Liver (tissue), 9 donors: Measurements from ENCODE around the gene KRTAP17-1. TPM values are rescaled to one million over a fixed set of nuclear protein-coding genes. Genes with fewer than 3 reads are reported as not detected.

ENCODE experiments used
- DNase-seq: peaks from one replicate; pipeline ENCODE4 v3.0.0-alpha.2; 2017; ENCODE audit warnings: low spot score
- H3K27ac ChIP-seq, 2 donors: one replicate each; pipeline ENCODE4 v1.7.0; 2013; ENCODE audit warnings: inconsistent platforms in 2 of 2, low read length in 2 of 2, control low read depth in 1 of 2, low read depth in 1 of 2, mild to moderate bottlenecking in 1 of 2
- H3K27me3 ChIP-seq, 4 donors: one replicate each; pipeline versions ENCODE4 v1.6.1 to v1.7.0; 2013; ENCODE audit warnings: low read length in 3 of 4, inconsistent platforms in 1 of 4, mild to moderate bottlenecking in 1 of 4, moderate library complexity in 1 of 4; ENCODE audit not compliant: control insufficient read depth in 4 of 4, insufficient read depth in 4 of 4
- H3K36me3 ChIP-seq, 4 donors: one replicate each; pipeline versions ENCODE4 v1.6.1 to v1.7.0; 2013; ENCODE audit warnings: low read length in 3 of 4, mild to moderate bottlenecking in 3 of 4, low read depth in 1 of 4, moderate library complexity in 1 of 4; ENCODE audit not compliant: control insufficient read depth in 4 of 4, insufficient read depth in 3 of 4
- H3K4me1 ChIP-seq, 4 donors: one replicate each; pipeline versions ENCODE4 v1.6.1 to v1.7.0; 2013; ENCODE audit warnings: low read length in 3 of 4, mild to moderate bottlenecking in 3 of 4, moderate library complexity in 1 of 4; ENCODE audit not compliant: control insufficient read depth in 4 of 4, insufficient read depth in 4 of 4
- H3K4me3 ChIP-seq, 3 donors: one replicate each; pipeline versions ENCODE4 v1.6.1 to v1.7.0; 2013; ENCODE audit warnings: low read length in 3 of 3, control low read depth in 1 of 3, low read depth in 1 of 3, mild to moderate bottlenecking in 1 of 3
- H3K9ac ChIP-seq, 2 donors: one replicate each; pipeline ENCODE4 v1.7.0; 2013; ENCODE audit warnings: low read length in 2 of 2, mild to moderate bottlenecking in 2 of 2, moderate library complexity in 2 of 2, control low read depth in 1 of 2, low read depth in 1 of 2
- H3K9me3 ChIP-seq, 4 donors: one replicate each; pipeline versions ENCODE4 v1.6.1 to v1.7.0; 2013; ENCODE audit warnings: low read length in 3 of 4; ENCODE audit not compliant: control insufficient read depth in 4 of 4
- ATF3 ChIP-seq: IDR thresholded peaks from 2 replicates; pipeline ENCODE4 v1.6.1; 2016; ENCODE audit warnings: antibody characterized with exemption
- EGR1 ChIP-seq, 2 donors: IDR thresholded peaks; 2 replicates each; pipeline ENCODE4 v1.6.1; 2016 to 2018; ENCODE audit warnings: antibody characterized with exemption in 2 of 2, low read depth in 2 of 2
- FOXA1 ChIP-seq: IDR thresholded peaks from 2 replicates; pipeline ENCODE4 v1.6.1; 2016; ENCODE audit warnings: antibody characterized with exemption
- FOXA2 ChIP-seq: IDR thresholded peaks from 2 replicates; pipeline ENCODE4 v1.6.1; 2016; ENCODE audit warnings: antibody characterized with exemption
- GABPA ChIP-seq, 2 donors: IDR thresholded peaks in 1 of 2; conservative IDR thresholded peaks in 1 of 2; 2 replicates each; pipeline ENCODE4 v1.6.1; 2016; ENCODE audit warnings: antibody characterized with exemption in 2 of 2, mild to moderate bottlenecking in 1 of 2, moderate library complexity in 1 of 2
- HNF4A ChIP-seq, 2 donors: conservative IDR thresholded peaks; 2 replicates each; pipeline ENCODE4 v1.6.1; 2016; ENCODE audit warnings: antibody characterized with exemption in 2 of 2, mild to moderate bottlenecking in 2 of 2
- HNF4G ChIP-seq: IDR thresholded peaks from 2 replicates; pipeline ENCODE4 v1.6.1; 2016; ENCODE audit warnings: antibody characterized with exemption
- JUND ChIP-seq, 2 donors: IDR thresholded peaks; 2 replicates each; pipeline ENCODE4 v1.6.1; 2016; ENCODE audit warnings: antibody characterized with exemption in 2 of 2
- NR2F2 ChIP-seq: IDR thresholded peaks from 2 replicates; pipeline ENCODE4 v1.6.1; 2016; ENCODE audit warnings: antibody characterized with exemption
- RAD21 ChIP-seq, 2 donors: IDR thresholded peaks; 2 replicates each; pipeline ENCODE4 v1.6.1; 2016; ENCODE audit warnings: antibody characterized with exemption in 2 of 2, mild to moderate bottlenecking in 2 of 2
- REST ChIP-seq: IDR thresholded peaks from 2 replicates; pipeline ENCODE4 v1.6.1; 2016; ENCODE audit warnings: antibody characterized with exemption, mild to moderate bottlenecking
- RXRA ChIP-seq, 2 donors: IDR thresholded peaks; 2 replicates each; pipeline ENCODE4 v1.6.1; 2017 to 2018; ENCODE audit warnings: antibody characterized with exemption in 2 of 2, mild to moderate bottlenecking in 1 of 2
- SP1 ChIP-seq: IDR thresholded peaks from 2 replicates; pipeline ENCODE4 v1.6.1; 2018; ENCODE audit warnings: antibody characterized with exemption, mild to moderate bottlenecking
- TAF1 ChIP-seq: conservative IDR thresholded peaks from 2 replicates; pipeline ENCODE4 v1.6.1; 2016; ENCODE audit warnings: antibody characterized with exemption, mild to moderate bottlenecking
- YY1 ChIP-seq: IDR thresholded peaks from 2 replicates; pipeline ENCODE4 v1.6.1; 2016; ENCODE audit warnings: antibody characterized with exemption, mild to moderate bottlenecking
- WGBS: extraction: QIAGEN DNeasy Blood & Tissue Kit; methylation state at CpG from one replicate; pipeline ENCODE4 v1.1.7; 2013; 5-methylcytosine and 5-hydroxymethylcytosine counted together
- polyA plus RNA-seq, 2 donors: library from polyadenylated mRNA; stranded (reverse) in 1 of 2; unstranded in 1 of 2; fragments of 200-250 nt in 1 of 2; fragments of >200 nt in 1 of 2; fragmentation: Nextera tagmentation in 1 of 2; extraction: Ambion mirVana in 1 of 2; gene quantifications; one replicate each; pipeline versions ENCODE4 v1.2.1 to v1.2.3, GENCODE V29; 2013 to 2015
- total RNA-seq, 2 donors: library from RNA; depleted of rRNA; stranded (reverse); fragments of >200 nt; gene quantifications; one replicate each; pipeline ENCODE4 v1.2.3, GENCODE V29; 2014
- TF ChIP-seq, protein P1 (sequence below): fragments of 150-350 bp; IDR thresholded peaks from 2 replicates; pipeline ENCODE4 v1.5.1; 2017; ENCODE audit warnings: improper control_type of control experiment, low read depth, low read length; ENCODE audit not compliant: missing input control
- TF ChIP-seq, protein P2 (sequence below): IDR thresholded peaks from 2 replicates; pipeline ENCODE4 v1.6.1; 2016; ENCODE audit warnings: antibody characterized with exemption
- donor health status: healthy.
- donor health status: healthy.
- donor health status: healthy.
- donor health status: healthy.
- donor health status: healthy.

KRTAP17-1 gene
- total and polyA plus RNA-seq, 4 donors: not detected

DNA sequence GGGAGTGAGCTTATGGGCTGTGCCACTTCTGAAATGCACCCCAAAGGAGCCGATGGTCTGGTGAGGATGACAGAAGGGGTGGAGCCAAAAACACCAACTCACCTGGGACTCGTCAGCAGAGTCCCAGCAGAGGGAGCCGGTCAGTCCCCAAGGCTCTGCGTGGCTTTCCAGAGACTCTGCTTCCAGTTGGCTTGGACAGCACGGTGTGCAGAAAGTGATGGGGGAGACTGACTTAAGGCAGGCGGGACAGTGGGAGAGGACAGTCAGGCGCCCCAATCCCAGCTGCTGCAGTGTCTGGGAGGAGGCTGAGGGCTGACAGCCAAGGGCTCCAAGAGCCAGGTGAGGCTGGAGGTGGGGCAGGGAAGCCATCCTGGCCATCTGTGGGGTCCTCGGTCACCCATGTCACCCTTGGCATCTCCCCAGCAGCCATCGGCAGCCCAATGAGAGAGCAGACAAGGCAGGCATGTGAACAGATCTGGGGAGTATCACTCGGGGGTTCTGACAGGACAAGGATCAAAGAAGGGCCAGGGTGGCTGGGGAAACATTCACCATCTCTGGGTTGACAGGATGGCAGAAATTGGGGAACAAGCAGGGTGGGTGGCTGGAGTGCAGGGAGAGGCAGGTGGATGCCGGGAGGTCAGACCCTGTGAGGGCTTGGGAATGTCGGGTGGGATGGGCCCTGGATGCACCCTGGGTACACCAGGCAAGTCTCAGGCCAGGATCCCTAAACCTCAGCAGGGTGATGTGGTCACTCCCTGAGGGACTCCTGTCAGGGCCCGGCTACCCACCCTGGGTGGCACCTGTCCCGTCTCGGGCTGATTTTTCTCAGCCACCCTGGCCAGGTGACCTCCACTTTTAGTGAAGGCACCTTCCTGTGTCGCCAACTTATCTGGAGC, 8.9 kb upstream of the KRTAP17-1 start:
- 63% methylated on average over 16 of the region's 16 CpGs for WGBS
- TF ChIP-seq, protein P1, sequence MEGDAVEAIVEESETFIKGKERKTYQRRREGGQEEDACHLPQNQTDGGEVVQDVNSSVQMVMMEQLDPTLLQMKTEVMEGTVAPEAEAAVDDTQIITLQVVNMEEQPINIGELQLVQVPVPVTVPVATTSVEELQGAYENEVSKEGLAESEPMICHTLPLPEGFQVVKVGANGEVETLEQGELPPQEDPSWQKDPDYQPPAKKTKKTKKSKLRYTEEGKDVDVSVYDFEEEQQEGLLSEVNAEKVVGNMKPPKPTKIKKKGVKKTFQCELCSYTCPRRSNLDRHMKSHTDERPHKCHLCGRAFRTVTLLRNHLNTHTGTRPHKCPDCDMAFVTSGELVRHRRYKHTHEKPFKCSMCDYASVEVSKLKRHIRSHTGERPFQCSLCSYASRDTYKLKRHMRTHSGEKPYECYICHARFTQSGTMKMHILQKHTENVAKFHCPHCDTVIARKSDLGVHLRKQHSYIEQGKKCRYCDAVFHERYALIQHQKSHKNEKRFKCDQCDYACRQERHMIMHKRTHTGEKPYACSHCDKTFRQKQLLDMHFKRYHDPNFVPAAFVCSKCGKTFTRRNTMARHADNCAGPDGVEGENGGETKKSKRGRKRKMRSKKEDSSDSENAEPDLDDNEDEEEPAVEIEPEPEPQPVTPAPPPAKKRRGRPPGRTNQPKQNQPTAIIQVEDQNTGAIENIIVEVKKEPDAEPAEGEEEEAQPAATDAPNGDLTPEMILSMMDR: no peak
- TF ChIP-seq REST (no peak), FOXA1 (no peak), NR2F2 (no peak), JUND (IDR thresholded peaks at IDR 0.05) (no peak), HNF4A (conservative IDR thresholded peaks at IDR 0.05) (no peak), TAF1 (no peak), GABPA (IDR thresholded peaks at IDR 0.05 in 1 of 2, conservative IDR thresholded peaks at IDR 0.05 in 1 of 2) (no peak), RAD21 (IDR thresholded peaks at IDR 0.05) (no peak), YY1 (no peak), EGR1 (IDR thresholded peaks at IDR 0.05; ENCODE audit: low read depth in 2 of 2) (no peak), RXRA (IDR thresholded peaks at IDR 0.05) (no peak), SP1 (no peak), HNF4G (no peak), FOXA2 (no peak), ATF3 (no peak)
- TF ChIP-seq, protein P2, sequence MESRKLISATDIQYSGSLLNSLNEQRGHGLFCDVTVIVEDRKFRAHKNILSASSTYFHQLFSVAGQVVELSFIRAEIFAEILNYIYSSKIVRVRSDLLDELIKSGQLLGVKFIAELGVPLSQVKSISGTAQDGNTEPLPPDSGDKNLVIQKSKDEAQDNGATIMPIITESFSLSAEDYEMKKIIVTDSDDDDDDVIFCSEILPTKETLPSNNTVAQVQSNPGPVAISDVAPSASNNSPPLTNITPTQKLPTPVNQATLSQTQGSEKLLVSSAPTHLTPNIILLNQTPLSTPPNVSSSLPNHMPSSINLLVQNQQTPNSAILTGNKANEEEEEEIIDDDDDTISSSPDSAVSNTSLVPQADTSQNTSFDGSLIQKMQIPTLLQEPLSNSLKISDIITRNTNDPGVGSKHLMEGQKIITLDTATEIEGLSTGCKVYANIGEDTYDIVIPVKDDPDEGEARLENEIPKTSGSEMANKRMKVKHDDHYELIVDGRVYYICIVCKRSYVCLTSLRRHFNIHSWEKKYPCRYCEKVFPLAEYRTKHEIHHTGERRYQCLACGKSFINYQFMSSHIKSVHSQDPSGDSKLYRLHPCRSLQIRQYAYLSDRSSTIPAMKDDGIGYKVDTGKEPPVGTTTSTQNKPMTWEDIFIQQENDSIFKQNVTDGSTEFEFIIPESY: no peak
- no peak for DNase-seq
- H3K27ac ChIP-seq: no peak overlapping the region
- H3K36me3 ChIP-seq: no peaks in the 10 kb centered on the region
- no peaks in the 10 kb centered on the region for H3K4me1 ChIP-seq
- no peak overlapping the region for H3K9ac ChIP-seq
- no peak overlapping the region for H3K4me3 ChIP-seq
- H3K27me3 ChIP-seq: no peaks in the 10 kb centered on the region
- H3K9me3 ChIP-seq: peaks cover 0 to 5% (median 0%) of the 10 kb centered on the region in 4 donors
